Hematopoietic multipotent progenitor cell (in vitro differentiated cells): ENCODE measurements around the gene RCN1. TPM values are rescaled to one million over a fixed set of nuclear protein-coding genes. Genes with fewer than 3 reads are reported as not detected.
"Not testable (repeated sequence)": the region's sequence is repeated elsewhere in the genome, so short reads cannot be mapped to it uniquely, and the experiment has no call there.

ENCODE experiments used
- DNase-seq, 3 donors: peaks; one replicate each; pipeline ENCODE4 v3.0.0-alpha.2; 2011 to 2015; ENCODE audit warnings: low read depth in 2 of 3, low spot score in 2 of 3
- total RNA-seq: library from RNA; depleted of rRNA; stranded (reverse); fragments of >200 nt; gene quantifications from one replicate; pipeline ENCODE4 v1.2.3, GENCODE V29; 2012

The RCN1 gene
- 35.3 TPM for total RNA-seq

DNA sequence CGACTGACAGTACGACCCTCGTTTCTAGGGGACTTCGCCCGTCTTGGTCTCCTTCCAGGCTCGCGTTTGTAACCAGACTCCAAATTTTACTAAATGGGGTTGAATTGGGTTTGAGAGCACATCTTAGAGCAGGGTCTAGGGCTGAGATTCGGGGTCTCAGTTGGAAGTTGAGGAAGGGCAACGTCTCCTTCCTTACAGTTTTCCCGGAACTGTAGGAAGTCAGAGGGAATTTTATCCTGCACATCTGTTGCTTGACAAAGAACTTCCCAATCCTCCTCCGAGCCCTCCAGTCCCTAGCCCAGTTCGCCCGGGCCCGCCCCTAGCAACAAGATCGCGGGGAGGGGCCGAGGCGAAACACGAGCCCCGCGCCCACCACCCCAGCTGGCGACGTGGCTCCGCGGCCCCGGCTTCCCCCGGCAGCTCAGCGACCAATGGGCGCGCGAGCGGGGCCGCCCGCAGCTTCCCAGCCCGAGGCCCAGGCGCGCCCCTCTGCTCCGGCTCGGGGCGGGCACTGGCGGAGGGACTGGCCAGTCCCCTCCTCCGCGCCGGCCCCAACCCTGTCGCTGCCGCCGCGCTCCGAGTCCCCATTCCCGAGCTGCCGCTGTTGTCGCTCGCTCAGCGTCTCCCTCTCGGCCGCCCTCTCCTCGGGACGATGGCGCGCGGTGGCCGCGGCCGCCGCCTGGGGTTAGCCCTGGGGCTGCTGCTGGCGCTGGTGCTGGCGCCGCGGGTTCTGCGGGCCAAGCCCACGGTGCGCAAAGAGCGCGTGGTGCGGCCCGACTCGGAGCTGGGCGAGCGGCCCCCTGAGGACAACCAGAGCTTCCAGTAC is at the start of gene RCN1:
Gene RCN1, plus strand, starts transcription at position 530 of the 826 bp plus-strand sequence. Its CDS starts 123 bp downstream, at position 653.
- DNase-seq, result peak; percentile 6 to 78 (median 67)

- DNase-seq, result no peak
Measured at GRCh38 chr11:32043737-32044136, 47.1 kb upstream of the RCN1 start.

DNA sequence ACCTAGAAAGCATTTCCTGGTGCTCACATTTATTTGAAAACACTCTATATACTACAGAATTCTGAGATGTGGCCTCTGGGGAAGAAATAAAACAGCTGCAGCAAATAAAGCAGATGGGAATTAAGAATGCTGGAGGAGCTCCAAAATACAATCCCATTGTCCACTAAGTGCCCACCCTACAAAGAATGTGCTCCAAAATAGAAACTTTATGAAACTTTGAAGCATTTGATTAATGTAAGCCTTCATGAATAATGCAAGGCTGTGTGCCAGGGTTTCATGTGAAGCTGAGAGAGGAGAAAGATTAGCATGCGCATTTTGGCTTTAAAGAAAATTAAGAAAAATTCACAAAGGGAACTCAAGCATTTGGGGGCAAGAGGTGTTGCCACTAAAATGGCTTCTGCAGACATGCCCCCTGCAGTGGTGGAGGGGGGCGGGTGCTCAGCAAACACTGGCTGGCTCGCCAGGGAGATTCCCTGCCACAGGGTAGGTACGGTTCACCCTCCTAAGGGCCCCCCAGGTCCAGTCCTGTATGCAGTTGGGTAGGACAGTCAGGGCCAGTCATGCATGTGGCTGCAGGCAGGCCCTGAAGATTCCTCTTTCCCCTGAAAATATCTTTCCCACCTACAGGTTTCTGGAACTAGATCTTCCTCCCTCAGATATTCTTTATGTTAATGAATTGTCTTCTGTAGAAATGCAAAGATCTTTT is 46.6 kb upstream of the RCN1 start:
- DNase-seq, result no peak

DNA sequence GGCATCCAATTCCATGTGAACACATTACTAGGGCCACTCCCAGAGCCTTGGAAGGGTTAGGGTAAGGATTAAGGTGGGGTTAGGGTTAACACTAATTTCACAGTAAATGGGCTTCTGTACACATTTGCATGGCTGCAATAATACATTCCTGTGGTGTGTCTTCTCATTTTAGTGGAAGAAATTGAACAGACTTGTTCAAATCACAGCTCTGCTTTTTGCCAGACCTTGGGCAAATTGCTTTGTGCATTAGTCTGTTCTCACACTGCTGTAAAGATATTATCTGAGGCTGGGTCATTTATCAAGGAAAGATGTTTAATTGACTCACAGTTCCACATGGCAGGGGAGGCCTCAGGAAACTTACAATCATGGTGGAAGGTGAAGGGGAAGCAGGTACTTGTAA is 45.4 kb upstream of the RCN1 start:
- no peak for DNase-seq

DNA sequence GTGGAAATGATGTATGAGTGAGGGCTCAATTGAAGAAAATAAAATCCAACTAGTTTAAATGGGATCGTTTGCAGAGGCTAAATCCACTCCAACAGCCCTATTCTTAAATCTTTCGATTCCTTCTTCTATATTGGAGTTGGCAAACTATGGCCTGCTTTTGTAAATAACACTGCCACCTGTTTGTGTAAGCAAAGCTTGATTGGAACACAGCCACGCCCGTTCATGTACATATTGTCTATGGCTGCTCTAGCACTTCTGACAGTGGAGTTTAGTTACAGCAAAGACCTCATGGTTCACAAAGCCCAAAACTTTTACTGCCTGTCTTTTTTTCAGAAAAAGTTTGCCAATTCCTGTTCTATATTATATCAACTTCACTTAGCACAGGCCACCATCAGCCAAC is 40.6 kb upstream of the RCN1 start:
- DNase-seq, result no peak

DNA sequence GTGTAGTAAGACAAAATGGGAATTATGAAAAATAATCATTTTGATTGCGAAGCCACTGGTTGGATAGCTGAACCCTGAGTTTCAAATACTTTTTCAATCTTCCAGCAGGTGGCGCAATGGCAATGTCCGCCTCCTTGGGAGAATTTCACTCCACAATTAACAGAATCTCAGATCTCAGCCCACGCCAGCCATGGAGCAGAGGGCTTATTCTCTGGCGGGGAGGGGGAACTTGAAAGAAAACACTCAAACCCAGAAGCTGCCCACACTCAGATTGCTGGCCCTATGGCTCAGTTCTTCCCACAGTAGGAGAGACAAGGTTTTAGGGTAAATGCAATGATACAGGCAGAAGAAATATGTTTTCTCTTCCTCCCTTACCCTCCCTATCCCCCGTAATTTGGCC is 38.7 kb upstream of the RCN1 start:
- peak; percentile 10 to 80 (median 50) for DNase-seq

DNA sequence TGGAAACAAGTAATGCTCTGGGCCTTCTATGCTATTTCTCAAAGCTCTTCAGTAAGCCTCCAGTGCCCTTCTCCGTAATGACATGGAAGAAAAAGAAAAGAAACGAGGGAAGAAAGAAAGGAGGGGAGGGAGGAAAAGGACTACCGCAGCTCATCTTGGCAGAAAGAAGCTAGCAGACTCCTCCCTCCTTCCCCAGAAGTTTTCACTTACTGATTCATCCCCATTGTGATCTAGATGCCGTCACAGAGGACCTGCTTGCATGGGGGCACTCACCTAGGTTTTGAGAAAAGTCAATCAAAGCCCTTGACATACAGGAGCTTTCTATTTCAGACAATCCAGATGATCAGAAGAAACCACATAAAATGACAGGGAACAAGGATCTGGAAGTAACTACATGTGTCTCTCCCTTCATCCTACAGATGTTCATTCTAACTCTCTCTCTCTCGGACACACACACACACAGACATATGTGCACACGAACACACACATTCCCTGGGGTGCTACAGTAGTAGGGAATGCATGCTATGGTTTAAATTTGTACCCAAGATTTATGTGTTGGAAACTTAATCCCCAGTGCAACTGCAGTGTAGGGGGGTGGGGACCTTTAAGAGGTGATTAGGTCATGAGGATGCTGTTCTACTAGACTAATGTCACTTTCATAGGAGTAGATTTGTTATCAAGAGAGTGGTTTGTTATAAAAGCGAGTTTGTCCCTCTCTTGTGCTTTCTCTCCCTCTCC is 37.6 kb upstream of the RCN1 start:
- DNase-seq, result no peak

- no peak for DNase-seq
Measured at GRCh38 chr11:32055861-32056260, 35.0 kb upstream of the RCN1 start.

- DNase-seq, result peak in 2 of 3 donors; percentile 76 to 80
Measured at GRCh38 chr11:32056438-32056837, 34.4 kb upstream of the RCN1 start.

DNA sequence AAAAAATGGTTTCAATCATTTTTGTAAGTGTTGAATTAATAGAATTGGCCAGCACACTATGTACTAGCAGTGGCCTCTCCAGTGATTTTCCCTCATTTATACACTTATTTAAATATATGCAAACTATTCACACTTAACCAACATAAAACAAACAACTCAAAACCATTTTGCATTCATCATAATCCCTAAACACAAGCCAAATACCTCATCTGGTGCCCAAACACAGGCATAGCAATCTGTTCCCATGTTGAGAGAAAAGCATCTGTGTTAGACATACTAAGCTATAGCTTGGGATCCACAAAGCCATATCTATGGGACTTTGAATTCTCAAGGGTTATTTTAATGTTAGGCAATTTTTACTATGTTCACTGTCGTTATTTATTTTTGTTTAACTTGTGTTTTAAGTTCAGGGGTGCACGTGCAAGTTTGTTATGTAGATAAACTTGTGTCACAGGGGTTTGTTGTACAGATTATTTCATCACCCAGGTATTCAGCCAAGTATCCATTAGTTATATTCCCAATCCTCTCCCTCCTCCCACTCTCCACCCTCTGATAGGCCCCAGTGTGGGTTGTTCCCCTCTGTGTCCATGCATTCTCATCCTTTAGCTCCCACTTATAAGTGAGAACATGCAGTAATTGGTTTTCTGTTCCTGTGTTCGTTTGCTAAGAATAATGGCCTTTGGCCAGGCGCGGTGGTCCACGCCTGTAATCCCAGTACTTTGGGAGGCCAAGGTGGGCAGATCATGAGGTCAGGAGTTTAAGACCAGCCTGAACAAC is 31.0 kb upstream of the RCN1 start:
- no peak for DNase-seq

GRCh38 chr11:32062540-32062939 is 28.3 kb upstream of the RCN1 start:
- DNase-seq, result no peak

DNA sequence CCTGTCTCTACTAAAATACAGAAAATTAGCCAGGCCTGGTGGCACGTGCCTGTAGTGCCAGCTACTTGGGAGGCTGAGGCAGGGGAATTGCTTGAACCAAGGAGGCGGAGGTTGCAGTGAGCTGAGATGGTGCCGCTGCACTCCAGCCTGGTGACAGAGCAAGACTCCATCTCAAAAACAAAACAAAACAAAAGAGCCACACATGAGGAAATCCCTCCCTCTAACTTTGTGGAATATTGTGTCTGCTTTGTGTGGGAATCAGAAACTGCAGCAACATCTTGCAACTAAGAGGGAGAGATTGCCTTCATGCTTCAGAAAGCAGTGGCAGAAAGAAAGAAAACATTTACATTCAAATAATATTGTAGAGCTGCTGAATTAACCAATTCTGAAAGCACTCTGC is 27.8 kb upstream of the RCN1 start:
- DNase-seq, result not testable (repeated sequence)

GRCh38 chr11:32065865-32066629 is 24.8 kb upstream of the RCN1 start:
- peak in 2 of 3 donors; percentile 29 to 70 for DNase-seq

DNA sequence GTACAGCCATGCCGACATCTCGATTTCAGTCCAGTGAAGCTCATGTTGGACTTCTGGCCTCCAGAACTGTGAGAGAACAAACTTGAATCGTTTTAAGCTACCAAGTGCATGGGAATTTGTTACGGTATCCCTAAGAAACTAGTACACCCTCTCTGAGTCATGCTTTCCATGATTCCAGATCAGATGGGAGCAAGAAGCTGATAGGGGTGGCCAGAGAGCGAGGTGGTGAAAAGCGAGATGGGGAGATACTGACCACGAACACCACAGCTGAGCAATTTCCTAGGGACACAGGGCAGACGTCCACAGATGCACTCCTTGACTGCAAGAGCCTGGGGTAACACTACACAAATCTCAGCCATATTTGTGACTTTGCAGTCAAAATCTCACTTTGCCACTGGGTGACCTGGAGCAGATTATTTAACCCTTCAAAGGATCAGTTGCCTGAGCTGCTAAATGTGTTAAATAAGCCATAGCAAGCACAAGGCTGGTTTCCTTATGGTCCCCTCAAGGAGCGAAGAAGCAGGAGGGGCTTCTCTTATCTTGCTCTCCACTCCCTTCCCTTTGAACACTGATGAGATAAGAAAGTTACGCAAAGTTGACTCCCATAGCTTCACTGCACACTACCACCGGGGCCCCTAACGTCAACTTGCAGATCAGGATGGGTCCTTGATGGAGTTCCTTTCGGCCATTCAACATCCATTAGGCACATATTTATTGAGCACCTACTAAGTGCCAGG is 22.6 kb upstream of the RCN1 start:
- DNase-seq, result peak in 1 of 3 donors; percentile 50

DNA sequence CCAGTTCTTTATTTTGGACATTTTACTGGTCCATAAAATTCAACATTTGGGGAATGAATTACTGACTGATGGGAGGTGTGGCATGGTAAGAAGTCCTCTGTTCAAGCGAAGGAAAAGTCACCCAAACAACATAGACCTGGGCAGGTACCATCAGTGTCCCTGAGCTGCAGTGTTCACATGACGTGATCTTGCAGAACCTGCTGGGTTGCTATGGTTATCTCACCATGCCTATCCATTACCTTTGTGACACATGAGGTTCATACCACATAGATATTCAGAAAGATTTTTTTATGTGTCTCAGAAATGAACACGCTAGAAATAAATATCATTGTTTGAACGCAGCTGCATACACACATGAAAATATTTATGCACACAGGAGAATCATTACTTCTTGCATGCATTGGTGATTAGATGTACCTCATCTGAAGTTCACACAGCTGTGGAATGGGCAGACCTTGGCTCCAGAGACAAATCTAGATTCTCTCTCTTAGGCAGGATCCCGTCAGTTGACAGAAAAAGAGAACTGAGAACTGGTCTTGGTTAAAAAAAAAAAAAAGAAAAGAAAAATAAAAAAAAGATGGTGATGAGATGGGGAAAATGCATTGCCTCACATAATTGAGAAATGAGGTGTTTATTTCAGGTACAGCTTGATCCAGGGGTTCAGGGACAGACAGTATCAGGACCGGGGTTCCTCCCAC is 21.4 kb upstream of the RCN1 start:
- DNase-seq, result no peak

GRCh38 chr11:32070692-32071091 is 20.2 kb upstream of the RCN1 start:
- no peak for DNase-seq

GRCh38 chr11:32071811-32072210 is 19.1 kb upstream of the RCN1 start:
- DNase-seq, result no peak

- DNase-seq, result no peak
Measured at GRCh38 chr11:32072872-32073643, 17.8 kb upstream of the RCN1 start.
